Activated T-cell treated with anti-CD3 and anti-CD28 coated beads for 24 hours (primary cell): ENCODE measurements around the gene SUMO4.
"Not testable (repeated sequence)": the region's sequence is repeated elsewhere in the genome, so short reads cannot be mapped to it uniquely, and the experiment has no call there.

Experiments
- DNase-seq: peaks from one replicate; pipeline ENCODE4 v3.0.0-alpha.2; 2020; ENCODE audit warnings: low read depth

The SUMO4 gene

DNA sequence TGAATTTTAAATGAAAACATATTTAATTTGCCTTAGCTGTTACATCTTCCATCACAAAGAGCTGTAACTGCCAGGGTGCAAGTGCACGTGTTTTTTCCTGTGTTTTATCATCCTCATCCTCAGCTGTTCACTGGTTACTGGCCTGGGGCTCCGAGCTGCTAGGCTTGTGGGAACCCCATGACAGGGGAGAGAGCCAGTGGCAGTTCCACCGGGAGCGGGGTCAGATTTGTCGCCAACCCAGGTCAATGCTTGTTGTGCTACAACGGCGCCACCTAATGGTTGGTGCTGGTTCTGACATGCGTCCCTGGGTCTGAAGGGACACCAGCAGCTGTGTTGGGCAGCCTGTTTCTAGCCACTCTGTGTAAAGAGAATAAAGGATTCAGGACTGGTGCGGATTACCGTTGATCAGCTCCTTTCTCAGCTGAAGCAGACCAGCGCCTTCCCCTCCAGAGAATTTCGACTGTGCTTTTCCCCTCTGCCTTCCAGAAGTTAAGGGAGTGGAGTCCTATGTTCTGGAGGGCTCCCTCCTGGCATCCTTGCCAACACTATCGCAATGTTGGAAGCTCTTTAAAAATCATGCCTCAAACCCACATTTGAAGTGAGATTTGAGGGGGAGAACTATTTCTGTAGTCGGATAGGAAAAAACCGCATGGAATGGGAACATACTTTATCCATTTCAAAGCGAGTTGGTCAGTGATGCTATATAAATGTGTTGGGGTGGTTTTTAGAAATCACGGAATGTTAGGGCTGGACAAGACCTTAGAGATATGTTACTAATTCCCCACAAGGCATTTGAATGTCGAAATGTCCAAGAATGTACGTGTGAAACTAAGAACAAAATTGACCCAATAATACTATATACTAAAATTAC lies 32.1 kb downstream of the SUMO4 start:
- peak; percentile 88 for DNase-seq

DNA sequence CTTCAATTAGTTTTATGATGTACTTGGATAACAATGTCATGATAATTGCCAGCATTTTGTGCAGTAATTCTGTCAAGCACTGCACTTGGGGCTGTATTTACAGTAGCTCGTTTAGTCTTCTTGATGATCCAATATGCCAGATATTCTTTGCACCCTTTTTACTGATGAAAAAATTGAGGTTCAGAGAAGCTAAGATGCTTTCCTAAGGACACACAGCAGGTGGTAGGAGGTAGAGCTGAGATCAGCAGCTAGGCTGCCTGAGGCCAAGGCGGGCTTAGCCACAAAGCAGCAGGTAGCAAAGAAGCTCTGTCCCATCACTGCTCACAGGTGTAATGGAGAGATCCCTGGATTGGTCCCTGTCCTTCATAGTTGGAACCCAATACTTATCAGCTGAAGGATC lies 33.3 kb downstream of the SUMO4 start:
- DNase-seq = no peak

- no peak for DNase-seq
Measured at GRCh38 chr6:149433881-149434280, 33.8 kb downstream of the SUMO4 start.

DNA sequence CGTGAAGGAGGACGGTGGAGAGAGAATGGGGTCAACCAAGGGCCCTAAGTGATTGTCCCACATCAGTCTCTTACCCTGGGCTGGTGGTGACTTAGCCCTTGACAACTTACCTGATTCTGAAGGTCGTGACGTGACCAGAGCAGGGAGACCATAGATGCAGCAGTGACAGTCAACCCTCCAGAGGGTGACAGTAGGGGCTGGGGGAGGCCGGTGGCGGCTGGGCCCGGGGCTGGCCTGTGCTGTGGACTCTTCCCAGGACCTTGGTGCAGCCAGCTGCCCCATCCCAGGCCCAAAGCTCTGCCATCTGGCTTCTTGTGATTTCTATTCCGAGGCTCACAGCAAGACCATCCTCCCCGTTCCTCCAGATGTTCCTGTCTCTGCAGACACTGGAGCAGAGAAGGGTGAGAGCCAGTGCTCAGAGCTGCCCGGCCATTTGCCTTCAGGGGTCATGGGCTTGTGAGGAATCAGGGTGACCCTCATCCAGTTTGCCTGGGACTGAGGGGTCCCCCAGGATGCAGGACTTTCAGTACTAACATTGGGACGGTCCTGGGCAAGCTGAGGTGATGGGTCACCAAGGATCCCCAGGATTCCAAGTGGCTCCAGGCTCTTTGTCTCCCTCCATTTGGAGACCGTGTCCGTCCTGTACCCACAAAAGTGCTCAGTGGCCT lies 36.0 kb downstream of the SUMO4 start:
- no peak for DNase-seq

- DNase-seq = no peak
Measured at GRCh38 chr6:149436647-149437046, 36.6 kb downstream of the SUMO4 start.

GRCh38 chr6:149437212-149437611 lies 37.1 kb downstream of the SUMO4 start:
- no peak for DNase-seq

DNA sequence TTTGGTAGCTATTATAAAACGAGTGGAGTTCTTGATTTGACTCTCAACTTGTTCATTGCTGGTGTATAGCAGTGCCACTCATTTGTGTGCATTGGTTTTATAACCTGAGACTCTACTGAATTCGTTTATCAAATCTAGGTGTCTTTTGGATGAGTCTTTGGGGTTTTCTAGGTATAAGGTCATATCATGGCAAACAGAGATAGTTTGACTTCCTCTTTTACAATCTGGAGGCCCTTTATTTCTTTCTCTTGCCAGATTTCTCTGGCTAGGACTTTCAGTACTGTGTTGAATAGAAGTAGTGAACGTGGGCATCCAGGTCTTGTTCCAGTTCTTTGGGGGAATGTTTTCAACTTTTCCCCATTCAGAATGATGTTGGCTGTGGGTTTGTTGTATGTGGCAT lies 38.8 kb downstream of the SUMO4 start:
- DNase-seq = no peak

DNA sequence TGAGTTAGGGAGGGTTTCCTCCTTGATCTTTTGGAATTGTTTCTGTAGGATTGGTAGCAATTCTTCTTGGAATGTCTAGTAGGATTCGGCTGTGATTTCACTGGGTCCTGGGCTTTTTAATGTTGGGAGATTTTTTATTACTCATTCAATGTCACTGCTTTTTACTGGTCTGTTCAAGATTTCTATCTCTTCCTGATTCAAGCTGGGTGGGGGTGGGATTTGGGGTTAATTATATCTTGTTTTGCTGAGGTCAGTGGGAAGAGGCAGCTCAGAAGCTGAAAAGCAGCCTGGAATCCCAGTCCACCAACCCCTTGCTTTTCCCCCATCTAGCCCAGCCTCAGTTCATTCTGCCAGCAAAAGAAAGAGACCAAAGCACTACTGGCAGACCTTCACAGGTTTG lies 39.6 kb downstream of the SUMO4 start:
- no peak for DNase-seq

DNA sequence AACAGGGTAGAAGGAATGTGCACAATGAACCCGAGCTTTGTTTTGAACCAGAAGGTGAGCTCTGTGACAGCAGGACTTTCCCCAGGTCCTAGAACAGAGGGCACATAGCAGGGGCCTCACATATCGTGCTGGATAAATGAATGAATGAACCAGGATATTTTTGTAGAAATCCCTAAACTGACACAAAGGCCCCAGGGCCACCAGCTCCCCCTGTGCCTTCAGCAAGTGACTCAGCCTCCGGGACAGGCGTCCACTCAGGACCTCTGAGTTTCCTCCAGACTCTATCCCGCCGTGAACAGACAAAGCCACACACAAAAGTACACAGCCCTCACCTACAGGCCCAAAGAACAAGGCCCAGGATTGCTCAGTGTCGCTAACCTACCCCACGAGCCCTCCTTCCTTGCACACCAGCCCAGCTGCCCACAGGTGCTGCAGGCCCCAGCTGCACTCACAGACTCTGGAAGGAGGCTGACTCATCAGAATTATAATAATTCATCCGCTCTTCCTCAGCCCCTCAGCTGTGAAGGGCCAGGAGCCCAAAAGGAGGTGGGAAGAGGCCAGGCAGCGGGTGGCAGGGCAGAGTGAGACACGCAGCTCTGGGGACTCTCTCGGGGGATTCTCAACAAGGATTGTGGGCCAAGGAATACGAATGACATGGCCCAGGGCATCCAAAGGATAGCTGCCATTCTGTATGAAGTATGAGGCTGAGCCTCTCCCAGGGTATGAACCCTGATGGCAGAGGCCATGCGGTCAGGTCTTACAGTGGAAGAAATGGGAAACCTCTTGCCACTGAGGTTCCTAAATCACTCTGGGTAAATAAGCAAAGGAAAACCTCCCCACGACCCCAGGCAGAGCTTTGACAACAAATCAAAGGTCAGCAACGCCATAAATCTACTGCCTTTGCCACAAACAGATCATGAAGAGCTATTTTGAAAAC lies 40.9 kb downstream of the SUMO4 start:
- DNase-seq = no peak

DNA sequence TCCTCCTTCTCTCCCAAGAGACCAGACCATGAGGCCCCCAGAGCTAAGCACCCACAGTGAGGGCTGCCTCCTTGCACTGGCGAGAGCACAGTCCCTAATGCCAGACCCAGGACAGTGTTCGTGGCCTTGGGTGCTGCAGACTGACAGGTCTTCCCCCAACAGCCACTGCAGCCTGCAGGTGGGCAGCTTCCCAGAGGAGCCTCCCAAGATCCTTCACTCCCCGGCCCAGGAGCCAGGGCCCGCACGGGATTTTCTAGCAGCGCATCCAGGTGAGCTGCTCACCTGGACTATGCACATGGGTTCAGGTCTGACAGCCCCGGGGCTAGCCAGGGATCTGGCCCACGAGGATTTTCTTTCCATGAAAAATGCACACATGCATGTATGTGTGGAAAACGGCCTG lies 41.7 kb downstream of the SUMO4 start:
- DNase-seq = no peak

- no peak for DNase-seq
Measured at GRCh38 chr6:149443411-149444181, 43.5 kb downstream of the SUMO4 start.

DNA sequence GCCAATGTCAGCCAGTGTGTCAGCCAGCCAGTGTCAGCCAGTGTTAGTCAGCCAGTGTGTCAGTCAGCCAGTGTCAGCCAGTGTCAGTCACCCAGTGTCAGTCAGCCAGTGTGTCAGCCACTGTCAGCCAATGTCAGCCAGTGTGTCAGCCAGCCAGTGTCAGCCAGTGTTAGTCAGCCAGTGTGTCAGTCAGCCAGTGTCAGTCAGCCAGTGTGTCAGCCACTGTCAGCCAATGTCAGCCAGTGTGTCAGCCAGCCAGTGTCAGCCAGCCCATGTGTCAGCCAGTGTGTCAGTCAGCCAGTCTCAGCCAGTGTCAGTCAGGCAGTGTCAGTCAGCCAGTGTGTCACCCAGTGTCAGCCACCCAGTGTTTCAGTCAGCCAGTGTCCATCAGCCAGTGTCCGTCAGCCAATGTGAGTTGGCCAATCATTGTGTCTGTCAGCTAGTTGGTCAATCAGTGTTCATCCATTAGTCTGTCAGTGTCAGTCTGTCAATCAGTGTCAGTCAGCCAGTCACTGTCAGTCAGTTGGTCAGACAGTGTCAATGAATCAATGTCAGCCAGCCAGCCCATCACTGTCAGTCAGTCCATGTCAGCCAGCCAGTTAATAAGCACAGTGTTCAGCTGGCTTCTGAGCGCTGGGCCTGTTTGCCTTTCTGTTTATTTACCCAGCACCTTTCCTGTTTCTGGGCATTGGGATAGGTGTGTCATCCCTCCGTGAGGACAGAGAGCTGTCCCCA lies 44.5 kb downstream of the SUMO4 start:
- DNase-seq = not testable (repeated sequence)

GRCh38 chr6:149445095-149445466 lies 45.0 kb downstream of the SUMO4 start:
- DNase-seq = no peak

- no peak for DNase-seq
Measured at GRCh38 chr6:149445573-149445972, 45.5 kb downstream of the SUMO4 start.

- no peak for DNase-seq
Measured at GRCh38 chr6:149446791-149447376, 46.8 kb downstream of the SUMO4 start.

DNA sequence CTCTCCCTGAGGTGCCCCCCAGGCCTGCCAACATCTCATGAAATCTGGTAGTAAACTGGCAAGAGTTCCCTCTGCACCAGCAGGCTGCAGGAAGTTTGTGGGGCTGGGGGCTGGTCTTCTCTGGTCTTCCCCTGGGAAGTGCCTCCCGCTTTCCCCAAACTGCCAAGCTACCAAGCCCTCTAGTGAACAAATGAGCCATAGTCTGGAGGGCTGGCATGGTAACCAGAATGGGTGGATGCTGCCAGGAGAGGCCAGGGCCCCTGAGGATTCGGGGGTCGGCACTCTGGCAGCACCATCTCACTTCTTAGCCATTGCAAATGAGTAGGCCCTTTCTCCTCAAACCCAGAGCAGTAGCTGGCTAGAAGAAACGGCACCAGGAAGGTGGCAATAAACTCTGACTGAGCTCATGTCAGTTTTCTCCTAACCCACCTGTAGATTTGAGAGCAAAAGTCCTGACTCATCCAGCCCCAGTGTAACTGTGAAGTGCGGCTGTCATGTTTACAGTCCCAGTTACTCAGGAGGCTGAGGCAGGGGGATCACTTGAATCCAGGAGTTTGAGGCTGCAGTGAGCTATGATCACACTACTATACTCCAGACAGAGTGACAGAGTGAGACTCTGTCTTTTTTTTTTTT lies 48.9 kb downstream of the SUMO4 start:
- DNase-seq = no peak

DNA sequence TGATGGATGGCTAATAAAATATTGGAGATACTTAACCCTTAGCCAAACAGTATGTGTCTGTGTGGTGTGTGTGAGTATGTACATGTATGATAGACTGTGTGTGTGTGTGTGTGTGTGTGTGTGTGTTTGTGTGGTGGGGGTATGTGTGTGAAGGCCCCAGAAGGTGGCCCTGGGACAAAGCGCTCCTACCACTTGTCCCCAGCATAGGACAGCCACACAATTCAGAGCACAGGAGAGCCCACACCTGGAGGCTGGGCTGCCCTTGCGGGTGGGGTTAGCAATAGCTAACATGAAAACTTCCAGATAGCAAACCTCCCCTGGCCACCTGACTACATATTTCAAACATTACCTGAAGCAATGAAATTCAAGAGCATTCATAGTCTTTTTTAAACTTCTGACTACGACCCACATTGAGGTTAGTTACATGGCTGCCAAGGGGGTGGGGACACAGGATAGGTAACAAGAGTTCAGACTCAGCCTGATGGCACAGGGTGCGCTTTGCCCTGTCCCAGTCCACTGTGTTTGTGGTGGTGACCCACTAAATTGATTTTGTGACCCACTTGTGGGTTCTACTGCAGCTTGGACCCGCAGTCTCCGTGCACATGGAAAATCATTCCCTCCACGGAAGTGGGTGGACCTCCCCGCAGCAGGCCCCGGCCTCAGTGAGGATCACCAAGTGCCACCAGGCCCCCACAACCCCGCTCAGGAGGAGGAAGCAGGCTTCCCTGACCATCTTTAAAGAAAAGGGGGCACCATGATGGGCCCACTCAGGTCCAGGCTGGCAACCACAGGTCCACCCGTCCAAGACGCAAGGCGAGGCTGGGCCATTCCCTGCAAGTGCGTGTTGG lies 50.0 kb downstream of the SUMO4 start:
- no peak for DNase-seq
